Astrocyte of the spinal cord (primary cell): ENCODE results near the gene MRPL55.

Source experiments
- DNase-seq: peaks from one replicate; pipeline ENCODE4 v3.0.0; 2011; ENCODE audit warnings: low read depth, low spot score
- H3K4me3 ChIP-seq: 2 replicates; pipeline ENCODE4 v1.5.1; 2011; ENCODE audit warnings: low read depth, mild to moderate bottlenecking, low read length, moderate library complexity
- in situ Hi-C: cut with HindIII; loops from 2 replicates; pipeline ENCODE4 v1.10.0; 2017; ENCODE audit warnings: low sequenced_read_pairs
- TF ChIP-seq, protein P1 (sequence below): IDR thresholded peaks from 2 replicates; pipeline ENCODE4 v1.5.1; 2012; ENCODE audit warnings: low read depth, mild to moderate bottlenecking, low read length, inconsistent platforms

MRPL55 gene

DNA sequence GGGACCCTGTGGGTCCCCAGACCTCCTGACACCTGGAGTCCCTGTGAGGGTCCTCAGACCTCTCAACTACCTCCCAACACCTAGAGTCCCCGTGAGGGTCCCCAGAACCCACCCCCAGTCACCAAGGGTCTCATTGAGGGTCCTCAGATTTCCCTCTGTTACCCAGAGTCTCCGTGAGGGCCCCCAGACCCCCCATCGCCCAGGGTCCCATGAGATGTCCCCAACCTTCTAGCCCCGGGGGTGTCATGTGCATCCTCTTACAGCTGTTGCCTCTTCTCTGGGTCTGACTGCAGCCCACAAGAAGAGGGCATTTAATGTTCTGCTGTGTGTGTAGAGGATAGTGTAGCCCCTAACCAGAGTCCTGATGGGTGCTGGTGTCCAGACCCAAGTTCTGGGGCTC is 38.7 kb upstream of the MRPL55 start:
- H3K4me3 ChIP-seq, result no peak overlapping the region
- TF ChIP-seq, protein P1, sequence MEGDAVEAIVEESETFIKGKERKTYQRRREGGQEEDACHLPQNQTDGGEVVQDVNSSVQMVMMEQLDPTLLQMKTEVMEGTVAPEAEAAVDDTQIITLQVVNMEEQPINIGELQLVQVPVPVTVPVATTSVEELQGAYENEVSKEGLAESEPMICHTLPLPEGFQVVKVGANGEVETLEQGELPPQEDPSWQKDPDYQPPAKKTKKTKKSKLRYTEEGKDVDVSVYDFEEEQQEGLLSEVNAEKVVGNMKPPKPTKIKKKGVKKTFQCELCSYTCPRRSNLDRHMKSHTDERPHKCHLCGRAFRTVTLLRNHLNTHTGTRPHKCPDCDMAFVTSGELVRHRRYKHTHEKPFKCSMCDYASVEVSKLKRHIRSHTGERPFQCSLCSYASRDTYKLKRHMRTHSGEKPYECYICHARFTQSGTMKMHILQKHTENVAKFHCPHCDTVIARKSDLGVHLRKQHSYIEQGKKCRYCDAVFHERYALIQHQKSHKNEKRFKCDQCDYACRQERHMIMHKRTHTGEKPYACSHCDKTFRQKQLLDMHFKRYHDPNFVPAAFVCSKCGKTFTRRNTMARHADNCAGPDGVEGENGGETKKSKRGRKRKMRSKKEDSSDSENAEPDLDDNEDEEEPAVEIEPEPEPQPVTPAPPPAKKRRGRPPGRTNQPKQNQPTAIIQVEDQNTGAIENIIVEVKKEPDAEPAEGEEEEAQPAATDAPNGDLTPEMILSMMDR, result no peak
- in situ Hi-C loops, result no loop called here
- no peak for DNase-seq

DNA sequence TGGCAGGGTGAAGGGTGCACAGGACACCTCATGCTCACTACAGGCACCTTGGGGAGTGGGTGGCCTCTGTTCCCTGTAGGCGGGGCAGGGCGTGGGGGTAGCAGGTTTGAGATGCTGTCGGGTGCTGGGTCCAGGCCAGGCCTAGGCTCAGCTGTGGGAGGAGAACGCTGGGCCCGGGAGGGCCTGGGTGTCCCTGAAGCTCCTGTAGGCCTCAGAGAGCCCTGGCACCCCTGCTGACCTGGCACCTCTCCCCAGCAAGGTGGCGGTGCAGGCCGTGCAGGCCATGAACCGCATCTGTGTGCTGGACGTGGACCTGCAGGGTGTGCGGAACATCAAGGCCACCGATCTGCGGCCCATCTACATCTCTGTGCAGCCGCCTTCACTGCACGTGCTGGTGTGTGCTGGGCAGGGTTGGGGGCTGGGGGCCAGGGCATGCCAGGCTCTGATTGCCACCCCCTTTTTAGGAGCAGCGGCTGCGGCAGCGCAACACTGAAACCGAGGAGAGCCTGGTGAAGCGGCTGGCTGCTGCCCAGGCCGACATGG is 38.1 kb upstream of the MRPL55 start:
- TF ChIP-seq, protein P1, result no peak
- in situ Hi-C loops, result no loop called here
- DNase-seq, result no peak
- H3K4me3 ChIP-seq, result no peak overlapping the region

DNA sequence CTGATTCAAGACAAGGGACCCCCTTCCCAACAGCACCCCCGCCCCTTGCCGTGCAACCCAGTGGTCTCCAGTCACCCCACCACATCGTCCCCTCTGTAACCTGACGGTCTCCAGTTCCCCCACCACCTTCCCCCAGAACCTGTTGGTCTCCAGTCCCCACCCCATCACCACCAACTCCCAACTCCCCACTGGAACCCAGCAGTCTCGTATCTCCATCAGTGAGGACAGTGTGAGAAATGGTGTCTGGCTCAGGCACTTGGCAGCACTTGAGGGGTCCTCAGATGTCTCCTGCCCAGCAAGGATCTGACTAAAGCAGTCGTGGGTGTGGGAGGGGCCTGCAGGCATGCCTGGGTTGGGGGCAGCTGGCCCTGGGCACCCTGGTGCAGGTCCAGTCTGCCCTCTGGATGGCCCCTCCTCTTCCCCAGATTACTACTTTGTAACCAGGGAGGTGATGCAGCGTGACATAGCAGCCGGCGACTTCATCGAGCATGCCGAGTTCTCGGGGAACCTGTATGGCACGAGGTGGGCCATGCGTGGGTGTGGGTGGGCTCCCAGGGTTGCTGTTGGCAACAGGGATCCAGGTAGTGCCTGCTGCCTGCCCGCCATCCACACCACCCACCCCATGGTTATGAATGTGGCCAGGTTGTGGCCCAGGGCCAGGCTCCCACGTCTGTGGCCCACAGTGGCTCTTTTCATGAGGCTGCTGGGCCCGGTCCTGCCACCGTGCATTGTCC is 37.5 kb upstream of the MRPL55 start:
- H3K4me3 ChIP-seq, result no peak overlapping the region
- DNase-seq, result no peak
- TF ChIP-seq, protein P1, result no peak
- in situ Hi-C loops, result no loop called here

DNA sequence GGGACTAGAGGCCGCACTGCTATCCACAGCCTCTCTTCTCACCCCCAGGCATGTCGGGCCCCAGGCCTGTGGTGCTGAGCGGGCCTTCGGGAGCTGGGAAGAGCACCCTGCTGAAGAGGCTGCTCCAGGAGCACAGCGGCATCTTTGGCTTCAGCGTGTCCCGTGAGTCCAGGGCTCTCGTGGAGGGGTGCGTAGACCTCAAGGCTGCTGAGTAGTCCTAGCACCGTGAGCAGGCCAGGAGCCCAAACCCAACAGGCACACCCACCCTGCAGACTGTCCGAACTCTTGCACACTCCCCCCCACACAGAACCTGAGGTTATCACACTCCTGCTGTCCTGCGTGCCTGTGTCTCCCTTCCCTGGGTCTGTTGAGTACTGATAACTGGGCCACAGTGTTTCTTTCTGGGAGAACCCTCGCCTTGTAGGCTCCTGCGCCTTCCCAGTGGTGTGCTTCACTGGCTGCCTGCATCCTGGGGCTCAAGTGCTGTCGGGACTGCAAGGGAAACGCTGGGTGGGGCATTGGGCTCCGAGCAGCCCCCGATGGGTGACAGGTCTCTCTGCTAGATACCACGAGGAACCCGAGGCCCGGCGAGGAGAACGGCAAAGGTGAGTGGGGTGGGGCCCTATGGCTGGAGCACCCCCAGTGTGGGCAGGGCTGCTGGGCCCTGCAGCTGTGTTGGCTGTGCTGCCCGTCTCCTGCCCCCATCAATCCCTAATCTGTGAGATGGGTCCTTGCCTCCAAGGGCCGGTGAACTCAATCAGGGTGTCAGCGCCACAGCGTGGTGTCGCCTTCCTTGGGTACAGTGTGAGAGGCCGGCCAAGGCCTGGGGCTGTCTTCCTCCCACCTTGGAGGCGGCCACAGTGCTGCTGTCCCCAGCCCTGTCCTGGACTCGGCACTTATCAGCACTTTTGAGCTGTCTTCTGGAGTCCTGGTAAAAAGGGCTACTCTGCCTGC is 36.6 kb upstream of the MRPL55 start:
- TF ChIP-seq, protein P1, result no peak
- no peak overlapping the region for H3K4me3 ChIP-seq
- in situ Hi-C loops, result no loop called here
- no peak for DNase-seq

DNA sequence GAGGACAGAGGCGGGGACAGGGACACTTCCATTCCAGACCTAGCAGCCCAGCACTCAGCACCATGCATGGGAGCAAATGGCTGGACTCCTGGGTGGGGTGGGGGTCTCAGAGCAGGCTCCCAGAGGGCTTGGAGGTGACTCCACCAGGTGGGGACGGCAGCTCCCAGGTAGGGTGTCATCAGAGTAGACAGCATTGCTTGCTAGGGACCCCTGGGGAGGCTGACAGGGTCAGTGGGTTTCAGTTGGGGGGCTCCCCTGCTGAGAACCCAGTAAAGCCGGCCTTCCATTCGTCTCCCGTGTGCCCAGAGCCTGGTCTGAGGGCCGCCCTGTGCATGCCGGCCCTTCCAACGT is 35.9 kb upstream of the MRPL55 start:
- in situ Hi-C loops, result no loop called here
- no peak for DNase-seq
- TF ChIP-seq, protein P1, result no peak
- H3K4me3 ChIP-seq, result no peak overlapping the region

DNA sequence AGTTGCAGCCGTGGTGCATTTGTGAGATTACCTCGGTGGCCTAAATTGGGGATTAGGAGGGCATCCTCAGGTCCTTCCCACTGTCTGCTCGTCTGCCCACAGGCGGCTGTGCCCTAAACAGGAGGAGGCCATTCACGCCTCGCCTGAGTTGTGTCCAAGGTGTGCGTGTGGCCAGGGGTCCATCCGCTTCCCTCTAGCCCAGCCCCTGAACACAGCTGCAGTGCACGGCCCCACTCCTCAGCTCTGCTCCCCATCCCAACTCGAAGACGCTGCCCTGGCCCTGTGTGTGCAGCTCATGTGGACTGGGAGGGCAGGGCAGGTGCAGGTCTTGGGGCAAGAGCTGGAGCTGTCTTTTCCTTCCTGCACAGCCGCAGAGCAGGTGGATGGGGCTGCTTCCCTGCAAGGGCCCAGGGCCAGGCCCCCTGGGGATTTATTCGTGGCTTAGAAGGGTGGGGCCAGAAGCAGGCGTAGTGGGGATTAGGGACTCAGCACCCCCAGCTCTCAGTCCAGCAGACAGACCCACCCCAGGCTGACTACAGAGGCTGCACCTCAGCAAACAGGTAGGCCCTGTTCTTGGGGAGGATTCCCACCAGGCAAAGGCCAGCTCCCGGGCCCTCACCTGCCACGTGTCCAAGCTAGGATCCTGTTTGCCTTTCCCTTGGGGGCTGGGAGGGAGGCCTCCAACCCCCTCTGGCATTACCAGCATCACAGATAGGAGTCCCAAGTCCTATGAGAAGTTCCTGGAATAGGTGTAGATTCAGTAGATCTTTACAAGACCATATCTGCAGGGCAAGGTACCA is 35.3 kb upstream of the MRPL55 start:
- TF ChIP-seq, protein P1, result no peak
- no peak overlapping the region for H3K4me3 ChIP-seq
- no peak for DNase-seq
- in situ Hi-C loops, result no loop called here
